ENCODE results near the gene CLDN7.

DNA sequence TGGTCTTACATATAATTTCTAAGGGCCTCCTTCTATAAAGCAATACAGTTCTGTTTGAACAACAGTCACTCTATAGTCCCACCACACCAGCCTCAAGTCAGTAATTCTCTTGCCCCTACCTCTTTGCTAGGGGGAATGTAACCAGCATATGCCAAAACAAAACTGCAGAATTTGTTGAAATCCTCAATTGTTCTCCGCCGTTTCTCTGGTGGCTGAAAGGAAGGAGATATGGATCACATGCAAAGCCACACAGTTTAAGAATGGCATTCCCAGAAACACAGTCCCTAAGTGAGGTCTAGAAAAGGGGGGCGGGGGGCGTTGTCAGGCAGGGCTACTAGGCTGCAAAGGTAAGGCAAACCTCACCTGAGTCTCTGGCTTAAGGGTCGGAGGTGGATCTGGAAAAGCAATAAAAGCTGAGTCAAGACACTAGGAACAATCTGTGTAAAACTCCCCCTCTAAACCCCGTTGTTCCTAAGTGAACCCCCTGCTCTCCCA lies 25.0 kb downstream of the CLDN7 start:
- TF ChIP-seq, protein P1, sequence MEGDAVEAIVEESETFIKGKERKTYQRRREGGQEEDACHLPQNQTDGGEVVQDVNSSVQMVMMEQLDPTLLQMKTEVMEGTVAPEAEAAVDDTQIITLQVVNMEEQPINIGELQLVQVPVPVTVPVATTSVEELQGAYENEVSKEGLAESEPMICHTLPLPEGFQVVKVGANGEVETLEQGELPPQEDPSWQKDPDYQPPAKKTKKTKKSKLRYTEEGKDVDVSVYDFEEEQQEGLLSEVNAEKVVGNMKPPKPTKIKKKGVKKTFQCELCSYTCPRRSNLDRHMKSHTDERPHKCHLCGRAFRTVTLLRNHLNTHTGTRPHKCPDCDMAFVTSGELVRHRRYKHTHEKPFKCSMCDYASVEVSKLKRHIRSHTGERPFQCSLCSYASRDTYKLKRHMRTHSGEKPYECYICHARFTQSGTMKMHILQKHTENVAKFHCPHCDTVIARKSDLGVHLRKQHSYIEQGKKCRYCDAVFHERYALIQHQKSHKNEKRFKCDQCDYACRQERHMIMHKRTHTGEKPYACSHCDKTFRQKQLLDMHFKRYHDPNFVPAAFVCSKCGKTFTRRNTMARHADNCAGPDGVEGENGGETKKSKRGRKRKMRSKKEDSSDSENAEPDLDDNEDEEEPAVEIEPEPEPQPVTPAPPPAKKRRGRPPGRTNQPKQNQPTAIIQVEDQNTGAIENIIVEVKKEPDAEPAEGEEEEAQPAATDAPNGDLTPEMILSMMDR (conservative IDR thresholded peaks at IDR 0.05): no peak
- no peak for TF ChIP-seq ZFX (IDR thresholded peaks at IDR 0.05)
